ACC112 (cell line): ENCODE data around the gene CST5.
"Not testable (repeated sequence)": the region's sequence is repeated elsewhere in the genome, so short reads cannot be mapped to it uniquely, and the experiment has no call there.

ENCODE experiments used
- H2AFZ ChIP-seq: fragments of 200-600 bp; sonication (generic); one replicate; pipeline ENCODE4 v1.6.0; 2017; ENCODE audit warnings: antibody characterized with exemption, low read length; ENCODE audit not compliant: unreplicated experiment
- H3K27ac ChIP-seq: fragments of 200-600 bp; sonication (generic); 2 replicates; pipeline ENCODE4 v1.5.1; 2014; ENCODE audit warnings: low read depth, mild to moderate bottlenecking, antibody characterized with exemption, low read length, moderate library complexity
- H3K27me3 ChIP-seq: fragments of 200-600 bp; sonication (generic); 2 replicates; pipeline ENCODE4 v1.6.1; 2014; ENCODE audit warnings: mild to moderate bottlenecking, antibody characterized with exemption, low read length, moderate library complexity, mixed read lengths; ENCODE audit not compliant: insufficient read depth
- H3K36me3 ChIP-seq: fragments of 200-600 bp; sonication (generic); 2 replicates; pipeline ENCODE4 v1.6.1; 2016; ENCODE audit warnings: mild to moderate bottlenecking, antibody characterized with exemption, low read length, moderate library complexity, mixed read lengths; ENCODE audit not compliant: insufficient read depth
- H3K4me1 ChIP-seq: fragments of 200-600 bp; sonication (generic); one replicate; pipeline ENCODE4 v1.6.1; 2016; ENCODE audit warnings: low read length, mixed read lengths; ENCODE audit not compliant: insufficient read depth, unreplicated experiment, control insufficient read depth
- H3K4me3 ChIP-seq: fragments of 200-600 bp; sonication (generic); 2 replicates; pipeline ENCODE4 v1.5.1; 2014; ENCODE audit warnings: mild to moderate bottlenecking, low read depth, low read length
- H3K79me2 ChIP-seq: fragments of 200-600 bp; sonication (generic); one replicate; pipeline ENCODE4 v1.6.0; 2016; ENCODE audit warnings: low read length; ENCODE audit not compliant: control insufficient read depth, unreplicated experiment, insufficient read depth

Gene CST5

GRCh38 chr20:23918896-23919295 lies 39.3 kb upstream of the CST5 start:
- Histone ChIP-seq H3K36me3 (no peaks in the 10 kb centered on the region), H3K27ac (no peak overlapping the region), H3K4me3 (no peak overlapping the region), H3K79me2 (no peaks in the 10 kb centered on the region), H3K4me1 (no peaks in the 10 kb centered on the region), H3K27me3 (peaks cover 45% of the 10 kb centered on the region), H2AFZ (no peak overlapping the region)

DNA sequence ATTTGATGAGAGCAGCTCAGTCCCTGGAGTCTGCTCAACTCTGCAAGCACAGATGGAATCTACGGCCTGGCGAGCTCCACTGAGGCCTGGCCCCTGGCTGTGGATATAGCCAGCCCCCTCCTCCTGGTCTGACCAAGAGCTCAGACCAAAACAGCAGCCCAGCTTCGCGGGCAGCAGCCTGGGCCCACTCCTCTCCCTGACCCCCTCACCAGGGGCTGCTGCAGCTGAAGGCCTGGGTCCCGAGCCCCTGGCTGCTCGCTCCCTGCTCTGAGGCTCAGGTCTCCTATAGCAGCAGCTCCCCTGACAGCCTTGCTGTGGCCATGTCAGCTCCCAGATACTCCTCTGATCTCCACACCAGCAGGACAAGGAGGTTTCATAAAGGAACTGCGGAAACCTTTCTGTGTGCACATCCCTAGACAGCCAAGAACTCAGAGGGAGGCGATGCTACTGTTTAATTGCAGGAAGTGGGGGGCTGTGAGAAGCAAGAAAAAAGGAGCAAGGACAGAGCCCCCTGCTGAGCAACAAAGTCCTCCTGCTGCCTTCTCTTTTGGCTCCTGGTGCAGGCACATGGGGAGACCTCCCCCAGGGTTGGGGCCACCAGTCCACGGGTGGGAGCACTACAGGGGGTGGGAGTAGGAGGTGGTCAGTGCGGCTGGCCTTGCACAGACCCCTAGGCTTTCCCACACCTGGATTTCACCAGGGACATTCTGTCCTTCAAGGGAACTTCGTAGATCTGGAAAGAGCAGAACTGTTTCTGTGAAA lies 38.7 kb upstream of the CST5 start:
- H3K79me2 ChIP-seq: no peaks in the 10 kb centered on the region
- H3K4me1 ChIP-seq: no peaks in the 10 kb centered on the region
- H3K27ac ChIP-seq: no peak overlapping the region
- H3K36me3 ChIP-seq: no peaks in the 10 kb centered on the region
- H3K27me3 ChIP-seq: peaks cover 51% of the 10 kb centered on the region
- H3K4me3 ChIP-seq: no peak overlapping the region
- H2AFZ ChIP-seq: no peak overlapping the region

DNA sequence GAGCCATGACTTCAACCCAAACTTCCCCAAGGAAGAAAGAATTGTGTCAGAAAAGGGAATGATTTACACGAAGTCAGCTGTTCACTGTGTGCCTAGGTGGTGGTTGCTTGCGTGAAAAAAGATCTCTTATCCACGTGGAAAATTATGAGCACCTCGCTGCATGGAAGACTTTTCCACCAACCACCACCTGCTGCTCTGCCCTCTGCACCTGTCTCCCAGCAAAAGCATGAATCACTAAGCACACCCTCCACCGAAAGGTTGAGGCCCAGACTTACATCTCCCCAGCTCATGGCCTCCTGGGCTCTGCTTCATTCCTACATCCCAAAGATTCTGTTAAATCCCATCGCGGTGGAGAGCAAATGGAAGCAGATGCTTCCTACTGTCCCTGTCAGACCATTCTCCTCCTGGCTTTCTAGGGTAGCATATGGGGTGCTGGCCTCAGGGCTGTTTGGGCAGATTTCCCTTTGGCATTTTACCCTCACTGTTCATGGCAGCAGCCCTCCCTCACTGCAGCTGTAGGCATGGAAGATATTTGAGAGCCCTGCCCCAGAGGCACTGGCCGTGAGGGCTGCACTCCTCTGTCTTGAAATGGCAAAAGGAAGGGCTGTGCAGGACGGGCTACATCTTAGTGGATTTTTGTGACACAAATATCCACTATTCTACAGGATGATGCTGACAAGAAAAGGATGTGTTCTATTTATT lies 37.6 kb upstream of the CST5 start:
- Histone ChIP-seq H3K36me3 (no peaks in the 10 kb centered on the region), H3K79me2 (no peaks in the 10 kb centered on the region), H3K27me3 (peaks cover 52% of the 10 kb centered on the region), H3K27ac (no peak overlapping the region), H3K4me1 (no peaks in the 10 kb centered on the region), H2AFZ (no peak overlapping the region), H3K4me3 (no peak overlapping the region)

DNA sequence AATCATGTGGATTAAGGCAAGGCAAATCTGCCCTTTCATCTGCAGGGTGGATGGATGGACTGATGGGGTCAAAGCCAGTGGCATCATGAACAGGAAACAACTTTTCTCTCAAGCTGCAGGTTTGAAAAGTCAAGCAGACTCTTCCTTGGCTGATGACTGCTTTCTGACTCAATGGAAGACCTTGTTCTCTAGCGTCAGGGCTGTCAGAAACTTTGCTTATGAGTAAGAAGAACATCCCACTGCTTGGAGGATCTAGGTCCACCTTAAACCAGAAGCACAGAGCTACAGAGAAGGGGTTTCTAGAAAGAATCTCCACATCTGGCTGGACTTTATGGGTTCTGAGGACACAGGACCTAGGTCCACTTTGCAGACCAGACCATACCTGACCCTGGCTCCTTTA lies 36.3 kb upstream of the CST5 start:
- H3K4me3 ChIP-seq: no peak overlapping the region
- H3K27ac ChIP-seq: no peak overlapping the region
- H3K4me1 ChIP-seq: no peaks in the 10 kb centered on the region
- no peaks in the 10 kb centered on the region for H3K79me2 ChIP-seq
- H2AFZ ChIP-seq: no peak overlapping the region
- H3K36me3 ChIP-seq: no peaks in the 10 kb centered on the region
- peaks cover 55% of the 10 kb centered on the region for H3K27me3 ChIP-seq

DNA sequence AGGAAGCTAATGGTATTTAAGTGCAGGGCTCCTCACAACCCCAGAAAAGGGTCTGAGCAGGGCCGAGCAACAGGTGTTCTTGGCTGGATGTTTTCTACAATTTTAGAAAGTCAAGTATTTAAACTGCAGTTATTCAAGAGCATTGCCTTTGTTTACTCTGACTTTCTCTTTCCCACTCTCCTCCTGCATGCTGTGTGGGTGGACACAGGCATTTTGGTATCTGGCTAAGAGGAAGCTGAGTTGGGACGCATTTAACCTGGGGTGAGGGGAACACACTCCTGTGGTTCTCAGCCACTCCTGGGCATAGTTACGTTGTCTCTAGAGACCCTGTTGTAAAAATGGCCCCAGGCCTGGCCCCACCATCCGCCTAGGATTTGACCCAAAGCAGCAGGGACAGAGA lies 34.9 kb upstream of the CST5 start:
- not testable (repeated sequence) for H3K36me3 ChIP-seq, H3K4me1 ChIP-seq, H3K79me2 ChIP-seq, H2AFZ ChIP-seq, H3K27ac ChIP-seq, H3K4me3 ChIP-seq
- H3K27me3 ChIP-seq: peaks cover 58% of the 10 kb centered on the region

DNA sequence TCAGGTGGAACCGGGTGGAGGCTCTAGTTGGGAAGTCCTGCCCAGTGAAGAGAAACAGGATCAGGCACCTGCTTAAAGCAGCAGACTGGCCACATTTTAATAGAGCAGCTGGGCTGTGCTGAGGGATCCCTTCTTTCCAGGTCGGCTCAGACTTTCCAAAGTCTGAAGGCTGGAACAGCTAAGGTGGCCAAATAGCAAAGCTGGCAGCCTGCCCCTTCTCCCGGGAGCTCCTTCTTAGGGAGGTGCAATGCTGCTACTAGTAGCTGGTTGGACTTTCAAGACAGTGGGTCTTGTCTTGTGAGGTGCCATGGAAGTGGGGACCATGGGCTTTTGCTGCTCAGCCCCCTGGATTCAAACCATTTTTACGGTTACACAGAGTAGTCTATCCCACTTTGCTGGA lies 30.7 kb upstream of the CST5 start:
- no peaks in the 10 kb centered on the region for H3K4me1 ChIP-seq
- no peaks in the 10 kb centered on the region for H3K79me2 ChIP-seq
- H3K4me3 ChIP-seq: no peak overlapping the region
- H3K36me3 ChIP-seq: no peaks in the 10 kb centered on the region
- no peak overlapping the region for H2AFZ ChIP-seq
- no peak overlapping the region for H3K27ac ChIP-seq
- H3K27me3 ChIP-seq: peaks cover 40% of the 10 kb centered on the region

- no peaks in the 10 kb centered on the region for H3K79me2 ChIP-seq
- no peaks in the 10 kb centered on the region for H3K36me3 ChIP-seq
- no peak overlapping the region for H3K27ac ChIP-seq
- peaks cover 34% of the 10 kb centered on the region for H3K27me3 ChIP-seq
- H3K4me1 ChIP-seq: no peaks in the 10 kb centered on the region
- no peak overlapping the region for H2AFZ ChIP-seq
- no peak overlapping the region for H3K4me3 ChIP-seq
These were observed 29.8 kb upstream of the CST5 start for GRCh38 chr20:23909390-23909789.

DNA sequence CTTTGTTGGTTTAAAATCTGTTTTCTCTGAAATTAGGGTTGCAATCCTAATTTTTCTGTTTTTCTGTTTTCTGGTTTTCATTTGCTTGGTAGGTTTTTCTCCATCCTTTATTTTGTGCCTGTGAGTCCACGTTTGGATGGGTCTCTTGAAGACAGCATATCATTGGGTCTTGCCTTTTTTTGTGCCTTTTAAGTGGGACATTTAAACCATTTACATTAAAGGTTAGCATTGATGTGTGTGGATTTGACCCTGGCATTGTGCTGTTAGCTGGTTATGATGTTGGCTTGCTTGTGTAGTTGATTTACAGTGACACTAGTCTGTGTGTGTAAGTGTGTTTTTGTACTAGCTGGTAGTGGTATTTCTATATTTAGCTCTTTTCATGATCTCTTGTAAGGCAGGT lies 28.0 kb upstream of the CST5 start:
- Histone ChIP-seq H3K27me3 (peaks cover 19% of the 10 kb centered on the region), H3K4me3 (no peak overlapping the region), H3K27ac (no peak overlapping the region), H3K36me3 (no peaks in the 10 kb centered on the region), H2AFZ (no peak overlapping the region), H3K4me1 (no peaks in the 10 kb centered on the region), H3K79me2 (no peaks in the 10 kb centered on the region)

DNA sequence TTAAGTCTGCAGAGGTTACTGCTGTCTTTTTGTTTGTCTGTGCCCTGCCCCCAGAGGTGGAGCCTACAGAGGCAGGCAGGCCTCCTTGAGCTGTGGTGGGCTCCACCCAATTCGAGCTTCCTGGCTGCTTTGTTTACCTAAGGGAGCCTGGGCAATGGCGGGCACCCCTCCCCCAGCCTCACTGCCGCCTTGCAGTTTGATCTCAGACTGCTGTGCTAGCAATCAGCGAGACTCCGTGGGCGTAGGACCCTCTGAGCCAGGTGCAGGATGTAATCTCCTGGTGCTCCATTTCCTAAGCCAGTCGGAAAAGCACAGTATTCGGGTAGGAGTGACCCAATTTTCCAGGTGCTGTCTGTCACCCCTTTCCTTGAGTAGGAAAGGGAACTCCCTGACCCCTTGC lies 22.8 kb upstream of the CST5 start:
- not testable (repeated sequence) for H3K79me2 ChIP-seq, H2AFZ ChIP-seq, H3K36me3 ChIP-seq, H3K4me3 ChIP-seq, H3K27me3 ChIP-seq, H3K4me1 ChIP-seq, H3K27ac ChIP-seq

DNA sequence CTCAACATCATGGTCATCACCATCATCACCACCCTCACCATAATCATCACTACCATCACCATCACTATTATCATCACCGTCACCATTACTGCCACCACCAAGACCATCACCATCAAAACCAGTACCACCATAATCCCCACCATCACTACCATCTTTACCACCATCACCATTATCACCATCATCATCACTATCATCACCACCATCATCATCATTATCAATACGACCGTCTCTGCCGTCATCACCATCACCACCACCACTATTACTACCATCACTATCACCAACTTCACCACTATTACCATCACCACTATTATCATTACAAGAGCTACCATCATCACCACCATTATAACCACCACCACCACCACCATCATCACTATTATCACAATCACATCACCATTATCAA lies 11.3 kb upstream of the CST5 start:
- peaks cover 56% of the 10 kb centered on the region for H3K27me3 ChIP-seq
- H2AFZ ChIP-seq, H3K79me2 ChIP-seq, H3K4me3 ChIP-seq, H3K36me3 ChIP-seq, H3K4me1 ChIP-seq, H3K27ac ChIP-seq: not testable (repeated sequence)

- no peaks in the 10 kb centered on the region for H3K36me3 ChIP-seq
- no peaks in the 10 kb centered on the region for H3K4me1 ChIP-seq
- no peak overlapping the region for H2AFZ ChIP-seq
- H3K4me3 ChIP-seq: no peak overlapping the region
- H3K27me3 ChIP-seq: peaks cover 48% of the 10 kb centered on the region
- no peak overlapping the region for H3K27ac ChIP-seq
- H3K79me2 ChIP-seq: no peaks in the 10 kb centered on the region
These were observed 10.2 kb upstream of the CST5 start for GRCh38 chr20:23889775-23890187.
